ENCODE measurements around the gene ZNF837. TPM values are rescaled to one million over a fixed set of nuclear protein-coding genes. Genes with fewer than 3 reads are reported as not detected.

ZNF837 gene
- total and polyA plus RNA-seq, 2 of the 13 experiments (the other 11 are each of a cell fraction or from before 2014, with no cell fraction given), result 0.29 to 1.3 TPM

DNA sequence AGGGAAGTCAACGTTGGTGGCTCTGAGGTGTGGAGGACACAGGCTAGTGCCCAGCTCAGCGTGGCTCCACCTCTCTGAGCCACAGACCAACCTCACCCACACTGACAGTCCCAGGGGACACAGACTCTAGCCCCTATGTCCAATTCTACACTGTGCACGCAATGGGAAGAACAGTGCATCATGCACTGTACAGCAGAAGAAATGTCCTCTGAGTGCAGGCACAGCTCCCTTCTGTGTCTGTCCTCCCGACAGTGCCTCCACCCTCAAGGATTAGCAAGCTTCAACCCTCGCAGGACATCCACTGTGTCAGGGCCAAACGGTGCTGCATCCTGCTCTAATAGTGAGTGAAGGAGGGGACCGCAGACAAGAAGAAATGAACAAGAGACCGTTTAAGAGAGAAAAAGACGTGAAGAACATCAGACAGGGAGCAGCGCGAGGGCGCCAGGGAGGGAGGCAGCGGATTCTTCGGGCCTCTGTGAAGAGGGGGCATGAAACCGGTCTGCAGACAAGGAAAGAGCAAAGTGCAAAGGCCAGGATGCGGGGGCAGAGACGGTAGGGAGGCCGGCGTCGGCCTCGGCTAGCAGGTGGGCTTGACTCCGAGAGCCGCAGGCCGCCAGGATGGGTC lies 681 bp downstream of the ZNF837 start (continued):
- TF ChIP-seq ZNF530 (CRISPR knock-in tag; IDR thresholded peaks at IDR 0.05; ENCODE audit: low read depth) (peak; percentile 92), ZBTB43 (CRISPR knock-in tag; conservative IDR thresholded peaks at IDR 0.05) (no peak), KLF11 (CRISPR knock-in tag; IDR thresholded peaks at IDR 0.05) (no peak; the same call in 1 of the 2 replicates), ZNF782 (CRISPR knock-in tag; IDR thresholded peaks at IDR 0.05; ENCODE audit: borderline replicate concordance) (peak; percentile 1; the same call in 1 of the 2 replicates), ZNF781 (CRISPR knock-in tag; IDR thresholded peaks at IDR 0.05; ENCODE audit: borderline replicate concordance, not compliant biosample characterization) (peak; percentile 59)

DNA sequence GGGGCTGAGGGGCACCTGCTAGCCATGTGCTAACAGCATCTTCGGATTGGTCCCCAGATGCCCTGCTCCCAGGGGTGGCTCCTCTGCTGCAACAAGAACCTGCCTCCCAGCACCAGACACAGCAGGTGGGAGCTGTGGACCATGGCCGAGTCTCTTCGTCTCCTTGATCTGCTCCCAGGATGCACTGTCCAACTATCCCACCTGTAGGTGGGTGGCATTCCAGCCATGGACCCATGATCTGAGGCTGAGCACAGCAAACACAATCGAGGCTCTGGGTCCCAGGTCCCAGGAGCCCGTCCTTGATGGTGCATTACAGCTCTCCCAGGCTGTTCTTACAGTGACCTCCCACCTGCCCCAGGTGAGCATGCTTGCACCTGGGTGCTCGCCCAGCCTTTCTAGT lies 1.6 kb downstream of the ZNF837 start:
- Histone ChIP-seq H3K4me1 (ENCODE audit: insufficient read depth, low read length) (peaks cover 18% of the 10 kb centered on the region), H3K27ac (ENCODE audit: extremely low read length, insufficient read depth, low read length) (no peak overlapping the region), H3K27me3 (ENCODE audit: control insufficient read depth in 1 of 2, insufficient read depth in 2 of 2, low read length in 2 of 2) (no peaks in the 10 kb centered on the region), H3K36me3 (replicated peaks in 1 of 2; ENCODE audit: control insufficient read depth in 1 of 2, insufficient read depth in 2 of 2, low read length in 2 of 2) (no peaks in the 10 kb centered on the region), H3K9ac (ENCODE audit: insufficient read depth, low read depth, low read length) (peak overlapping the region; percentile 84), H4K20me1 (ENCODE audit: insufficient read depth, low read length) (no peaks in the 10 kb centered on the region), H3K4me2 (ENCODE audit: low read depth, low read length) (peak overlapping the region; percentile 100), H2AFZ (ENCODE audit: low read length) (no peak overlapping the region), H3K79me2 (ENCODE audit: insufficient read depth, low read length) (no peaks in the 10 kb centered on the region), H3K4me3 (replicated peaks in 1 of 3; ENCODE audit: insufficient read depth in 1 of 3, low read depth in 2 of 3, low read length in 3 of 3) (peak overlapping the region in 1 of 3 experiments; percentile 81; a peak in 3 of 6 replicates), H3K9me3 (ENCODE audit: low read length) (no peaks in the 10 kb centered on the region)
- BruUV-seq (replicated peaks), result no TSS peak
- FAIRE-seq (no peak), ATAC-seq (no peak), DNase-seq (ENCODE audit: low spot score) (no peak)
- 76% methylated on average over 4 of the region's 6 CpGs for WGBS (ENCODE audit: low lambda C conversion rate)
- POLR2A ChIA-PET, result interaction anchor here (0.7 to 3.7 kb wide), 4 partner anchors 17 to 140 kb away, joined by 3 to 33 read pairs (median 4); partner anchors contain the start of genes ZNF497 and ZSCAN22
- CTCF ChIA-PET (ENCODE audit: low intra/inter-chr PET ratio, low total read pairs), result no interaction called here
- intact Hi-C loops (cut with micrococcal nuclease; ENCODE audit: unreplicated experiment), result no loop called here
- in situ Hi-C loops (cut with HindIII; ENCODE audit: extremely low pct_ligation_motif_present, low pct_unique_long_range_greater_than_20kb), result no loop called here
- TF ChIP-seq, protein P1, sequence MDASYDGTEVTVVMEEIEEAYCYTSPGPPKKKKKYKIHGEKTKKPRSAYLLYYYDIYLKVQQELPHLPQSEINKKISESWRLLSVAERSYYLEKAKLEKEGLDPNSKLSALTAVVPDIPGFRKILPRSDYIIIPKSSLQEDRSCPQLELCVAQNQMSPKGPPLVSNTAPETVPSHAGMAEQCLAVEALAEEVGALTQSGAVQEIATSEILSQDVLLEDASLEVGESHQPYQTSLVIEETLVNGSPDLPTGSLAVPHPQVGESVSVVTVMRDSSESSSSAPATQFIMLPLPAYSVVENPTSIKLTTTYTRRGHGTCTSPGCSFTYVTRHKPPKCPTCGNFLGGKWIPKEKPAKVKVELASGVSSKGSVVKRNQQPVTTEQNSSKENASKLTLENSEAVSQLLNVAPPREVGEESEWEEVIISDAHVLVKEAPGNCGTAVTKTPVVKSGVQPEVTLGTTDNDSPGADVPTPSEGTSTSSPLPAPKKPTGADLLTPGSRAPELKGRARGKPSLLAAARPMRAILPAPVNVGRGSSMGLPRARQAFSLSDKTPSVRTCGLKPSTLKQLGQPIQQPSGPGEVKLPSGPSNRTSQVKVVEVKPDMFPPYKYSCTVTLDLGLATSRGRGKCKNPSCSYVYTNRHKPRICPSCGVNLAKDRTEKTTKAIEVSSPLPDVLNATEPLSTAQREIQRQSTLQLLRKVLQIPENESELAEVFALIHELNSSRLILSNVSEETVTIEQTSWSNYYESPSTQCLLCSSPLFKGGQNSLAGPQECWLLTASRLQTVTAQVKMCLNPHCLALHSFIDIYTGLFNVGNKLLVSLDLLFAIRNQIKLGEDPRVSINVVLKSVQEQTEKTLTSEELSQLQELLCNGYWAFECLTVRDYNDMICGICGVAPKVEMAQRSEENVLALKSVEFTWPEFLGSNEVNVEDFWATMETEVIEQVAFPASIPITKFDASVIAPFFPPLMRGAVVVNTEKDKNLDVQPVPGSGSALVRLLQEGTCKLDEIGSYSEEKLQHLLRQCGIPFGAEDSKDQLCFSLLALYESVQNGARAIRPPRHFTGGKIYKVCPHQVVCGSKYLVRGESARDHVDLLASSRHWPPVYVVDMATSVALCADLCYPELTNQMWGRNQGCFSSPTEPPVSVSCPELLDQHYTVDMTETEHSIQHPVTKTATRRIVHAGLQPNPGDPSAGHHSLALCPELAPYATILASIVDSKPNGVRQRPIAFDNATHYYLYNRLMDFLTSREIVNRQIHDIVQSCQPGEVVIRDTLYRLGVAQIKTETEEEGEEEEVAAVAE (CRISPR knock-in tag; IDR thresholded peaks at IDR 0.05; ENCODE audit: borderline replicate concordance), result no peak
- TF ChIP-seq PCBP2 (optimal IDR thresholded peaks at IDR 0.05; ENCODE audit: low read depth, low read length, poor library complexity, severe bottlenecking), result no peak
- no peak for TF ChIP-seq TFDP2 (CRISPR knock-in tag; IDR thresholded peaks at IDR 0.05)
- no peak for TF ChIP-seq FOXJ3 (CRISPR knock-in tag; IDR thresholded peaks at IDR 0.05; ENCODE audit: borderline replicate concordance)
- TF ChIP-seq ZGPAT (CRISPR knock-in tag; IDR thresholded peaks at IDR 0.05), result no peak
- TF ChIP-seq KDM3A (CRISPR knock-in tag; IDR thresholded peaks at IDR 0.05; ENCODE audit: low read depth), result no peak
- TF ChIP-seq ZNF552 (CRISPR knock-in tag; IDR thresholded peaks at IDR 0.05; ENCODE audit: borderline replicate concordance), result no peak
- TF ChIP-seq NBN (conservative IDR thresholded peaks at IDR 0.05), result no peak
- no peak for TF ChIP-seq KLF9 (CRISPR knock-in tag; IDR thresholded peaks at IDR 0.05; ENCODE audit: low read depth)
- TF ChIP-seq MBNL3 (CRISPR knock-in tag; conservative IDR thresholded peaks at IDR 0.05), result no peak
